CD4-positive, alpha-beta T cell treated with Interleukin-17A for 4 hours (primary cell): ENCODE data around the gene HDGFL2.

ENCODE experiments used
- DNase-seq: peaks from one replicate; pipeline ENCODE4 v3.0.0-alpha.2; 2020; ENCODE audit warnings: mixed read lengths

Gene HDGFL2

GRCh38 chr19:4471403-4472173 lies 509 bp upstream of the HDGFL2 start:
- peak; percentile 97 for DNase-seq

- DNase-seq = no peak
Observed at GRCh38 chr19:4473011-4473762, 1.1 kb downstream of the HDGFL2 start.

- no peak for DNase-seq
Observed at GRCh38 chr19:4473763-4474513, 1.8 kb downstream of the HDGFL2 start.

GRCh38 chr19:4474514-4475022 lies 2.5 kb downstream of the HDGFL2 start:
- DNase-seq = no peak

- no peak for DNase-seq
Observed at GRCh38 chr19:4477034-4477801, 5.1 kb downstream of the HDGFL2 start.

- no peak for DNase-seq
Observed at GRCh38 chr19:4482721-4483364, 10.7 kb downstream of the HDGFL2 start.

- DNase-seq = no peak
Observed at GRCh38 chr19:4483385-4483784, 11.3 kb downstream of the HDGFL2 start.

GRCh38 chr19:4487572-4487971 lies 15.5 kb downstream of the HDGFL2 start:
- DNase-seq = no peak

GRCh38 chr19:4488496-4488895 lies 16.4 kb downstream of the HDGFL2 start:
- DNase-seq = no peak

GRCh38 chr19:4491446-4491845 lies 19.3 kb downstream of the HDGFL2 start:
- no peak for DNase-seq

- DNase-seq = no peak
Observed at GRCh38 chr19:4492337-4493103, 20.4 kb downstream of the HDGFL2 start.

- DNase-seq = no peak
Observed at GRCh38 chr19:4493104-4493928, 21.2 kb downstream of the HDGFL2 start.

GRCh38 chr19:4493929-4494690 lies 22.0 kb downstream of the HDGFL2 start:
- no peak for DNase-seq

GRCh38 chr19:4494691-4495064 lies 22.6 kb downstream of the HDGFL2 start:
- DNase-seq = no peak

- no peak for DNase-seq
Observed at GRCh38 chr19:4495471-4495870, 23.4 kb downstream of the HDGFL2 start.

GRCh38 chr19:4496304-4496703 lies 24.2 kb downstream of the HDGFL2 start:
- no peak for DNase-seq

GRCh38 chr19:4497770-4498389 lies 25.8 kb downstream of the HDGFL2 start:
- no peak for DNase-seq

GRCh38 chr19:4498694-4499093 lies 26.6 kb downstream of the HDGFL2 start:
- no peak for DNase-seq

- no peak for DNase-seq
Observed at GRCh38 chr19:4499318-4499717, 27.2 kb downstream of the HDGFL2 start.
